ENCODE data around the gene RAB32. TPM values are rescaled to one million over a fixed set of nuclear protein-coding genes. Genes with fewer than 3 reads are reported as not detected.
"Not testable (repeated sequence)": the region's sequence is repeated elsewhere in the genome, so short reads cannot be mapped to it uniquely, and the experiment has no call there.

Gene RAB32
- total RNA-seq, 1 donor from 2014 or later, result 8.6 TPM

DNA sequence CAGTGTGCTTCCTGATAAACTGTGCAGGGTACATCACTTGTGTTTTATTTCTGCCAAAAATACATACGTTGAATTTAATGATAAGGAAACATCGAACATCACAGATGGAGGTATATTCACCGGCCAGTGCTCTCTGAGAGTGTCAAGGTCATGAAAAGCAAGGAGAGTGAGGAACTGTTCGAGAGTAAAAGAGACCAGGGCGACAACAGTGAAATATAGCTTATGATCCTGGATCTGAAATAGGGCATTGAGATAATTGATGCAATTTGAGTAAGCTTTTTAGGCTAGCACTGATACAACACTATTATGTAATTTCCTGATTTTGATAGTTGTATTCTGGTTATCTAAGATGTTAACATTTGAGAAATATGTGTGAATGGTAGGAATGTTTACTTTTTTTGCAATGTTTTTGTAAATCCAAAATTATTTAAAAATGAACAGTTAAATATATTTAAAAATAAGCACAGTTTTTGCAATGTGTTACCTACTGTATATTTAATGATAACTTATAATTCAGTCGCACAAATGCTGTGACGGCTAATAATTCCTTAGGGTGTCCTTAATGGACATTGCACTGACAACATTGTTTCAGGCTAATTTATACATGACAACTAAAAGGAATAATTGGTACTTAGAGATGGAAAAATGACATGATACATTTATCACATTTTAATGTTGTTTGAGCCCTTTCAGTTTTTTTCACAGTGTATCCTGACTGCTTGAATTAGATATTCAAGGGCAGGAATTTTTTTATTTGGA lies 9.9 kb downstream of the RAB32 start:
- no peak overlapping the region for H3K4me3 Mint-ChIP-seq (ENCODE audit: unreplicated experiment)
- TF ChIP-seq, protein P1, sequence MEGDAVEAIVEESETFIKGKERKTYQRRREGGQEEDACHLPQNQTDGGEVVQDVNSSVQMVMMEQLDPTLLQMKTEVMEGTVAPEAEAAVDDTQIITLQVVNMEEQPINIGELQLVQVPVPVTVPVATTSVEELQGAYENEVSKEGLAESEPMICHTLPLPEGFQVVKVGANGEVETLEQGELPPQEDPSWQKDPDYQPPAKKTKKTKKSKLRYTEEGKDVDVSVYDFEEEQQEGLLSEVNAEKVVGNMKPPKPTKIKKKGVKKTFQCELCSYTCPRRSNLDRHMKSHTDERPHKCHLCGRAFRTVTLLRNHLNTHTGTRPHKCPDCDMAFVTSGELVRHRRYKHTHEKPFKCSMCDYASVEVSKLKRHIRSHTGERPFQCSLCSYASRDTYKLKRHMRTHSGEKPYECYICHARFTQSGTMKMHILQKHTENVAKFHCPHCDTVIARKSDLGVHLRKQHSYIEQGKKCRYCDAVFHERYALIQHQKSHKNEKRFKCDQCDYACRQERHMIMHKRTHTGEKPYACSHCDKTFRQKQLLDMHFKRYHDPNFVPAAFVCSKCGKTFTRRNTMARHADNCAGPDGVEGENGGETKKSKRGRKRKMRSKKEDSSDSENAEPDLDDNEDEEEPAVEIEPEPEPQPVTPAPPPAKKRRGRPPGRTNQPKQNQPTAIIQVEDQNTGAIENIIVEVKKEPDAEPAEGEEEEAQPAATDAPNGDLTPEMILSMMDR (IDR thresholded peaks at IDR 0.05; ENCODE audit: partially characterized antibody, unreplicated experiment), result no peak
- no peaks in the 10 kb centered on the region for H3K36me3 Mint-ChIP-seq (ENCODE audit: unreplicated experiment)
- H3K9me3 Mint-ChIP-seq (ENCODE audit: unreplicated experiment), result no peaks in the 10 kb centered on the region
- no peaks in the 10 kb centered on the region for H3K27me3 Mint-ChIP-seq (ENCODE audit: unreplicated experiment)
- no peak for DNase-seq
- H3K27ac Mint-ChIP-seq (ENCODE audit: unreplicated experiment), result no peak overlapping the region
- H3K4me1 Mint-ChIP-seq (ENCODE audit: low read depth, unreplicated experiment), result no peaks in the 10 kb centered on the region

DNA sequence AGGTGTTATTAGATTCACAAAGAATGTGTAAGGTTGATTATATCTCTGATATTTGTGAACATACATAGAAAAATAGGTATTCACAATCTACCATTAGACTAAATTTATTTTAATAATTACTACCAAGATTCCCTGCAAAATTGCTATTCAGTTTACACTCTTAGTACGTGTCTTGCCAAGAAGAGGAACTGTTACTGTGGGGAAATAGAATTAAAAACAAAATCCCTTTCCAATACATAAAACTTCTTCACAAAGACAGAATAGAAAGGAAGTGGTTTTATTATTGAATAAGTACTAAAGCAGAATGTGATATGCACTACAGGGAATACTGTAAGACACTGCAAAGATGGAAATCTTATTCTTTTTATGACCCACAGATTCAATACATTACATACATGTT lies 17.0 kb downstream of the RAB32 start:
- Mint-ChIP-seq H3K27me3 (ENCODE audit: unreplicated experiment) (no peaks in the 10 kb centered on the region), H3K36me3 (ENCODE audit: unreplicated experiment) (no peaks in the 10 kb centered on the region), H3K9me3 (ENCODE audit: unreplicated experiment) (no peaks in the 10 kb centered on the region), H3K4me3 (ENCODE audit: unreplicated experiment) (no peak overlapping the region), H3K4me1 (ENCODE audit: low read depth, unreplicated experiment) (no peaks in the 10 kb centered on the region), H3K27ac (ENCODE audit: unreplicated experiment) (no peak overlapping the region)
- TF ChIP-seq, protein P1 (IDR thresholded peaks at IDR 0.05; ENCODE audit: partially characterized antibody, unreplicated experiment), result no peak
- DNase-seq, result no peak

DNA sequence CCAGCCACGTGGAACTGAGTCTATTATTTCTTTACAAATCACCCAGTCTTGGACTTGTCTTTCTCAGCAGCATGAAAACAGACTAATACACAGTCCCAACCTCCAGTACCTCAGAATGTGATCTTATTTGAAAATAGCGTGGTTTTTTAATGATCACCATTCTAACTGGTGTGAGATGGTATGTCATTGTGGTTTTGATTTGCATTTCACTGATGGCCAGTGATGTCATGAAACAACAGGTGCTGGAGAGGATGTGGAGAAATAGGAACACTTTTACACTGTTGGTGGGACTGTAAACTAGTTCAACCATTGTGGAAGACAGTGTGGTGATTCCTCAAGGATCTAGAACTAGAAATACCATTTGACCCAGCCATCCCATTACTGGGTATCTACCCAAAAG lies 23.0 kb downstream of the RAB32 start:
- DNase-seq; H3K4me1 Mint-ChIP-seq (ENCODE audit: low read depth, unreplicated experiment); H3K27me3 Mint-ChIP-seq (ENCODE audit: unreplicated experiment); H3K36me3 Mint-ChIP-seq (ENCODE audit: unreplicated experiment); H3K27ac Mint-ChIP-seq (ENCODE audit: unreplicated experiment); H3K9me3 Mint-ChIP-seq (ENCODE audit: unreplicated experiment); H3K4me3 Mint-ChIP-seq (ENCODE audit: unreplicated experiment): not testable (repeated sequence)

DNA sequence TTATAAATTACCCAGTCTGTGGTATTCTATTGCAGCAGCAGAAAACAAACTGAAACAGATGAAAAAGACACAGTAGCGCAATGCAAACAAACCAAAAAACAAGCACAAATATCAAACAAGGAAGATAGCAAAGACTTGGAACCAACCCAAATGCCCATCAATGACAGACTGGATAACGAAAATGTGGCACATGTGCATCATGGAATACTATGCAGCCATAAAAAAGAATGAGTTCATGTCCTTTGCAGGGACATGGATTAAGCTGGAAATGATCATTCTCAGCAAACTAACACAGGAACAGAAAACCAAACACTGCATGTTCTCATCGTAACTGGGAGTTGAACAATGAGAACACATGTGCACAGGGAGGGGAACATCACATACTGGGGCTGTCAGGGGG lies 25.0 kb downstream of the RAB32 start:
- H3K4me1 Mint-ChIP-seq (ENCODE audit: low read depth, unreplicated experiment); DNase-seq; H3K27me3 Mint-ChIP-seq (ENCODE audit: unreplicated experiment); H3K27ac Mint-ChIP-seq (ENCODE audit: unreplicated experiment); H3K36me3 Mint-ChIP-seq (ENCODE audit: unreplicated experiment); H3K9me3 Mint-ChIP-seq (ENCODE audit: unreplicated experiment); H3K4me3 Mint-ChIP-seq (ENCODE audit: unreplicated experiment): not testable (repeated sequence)

DNA sequence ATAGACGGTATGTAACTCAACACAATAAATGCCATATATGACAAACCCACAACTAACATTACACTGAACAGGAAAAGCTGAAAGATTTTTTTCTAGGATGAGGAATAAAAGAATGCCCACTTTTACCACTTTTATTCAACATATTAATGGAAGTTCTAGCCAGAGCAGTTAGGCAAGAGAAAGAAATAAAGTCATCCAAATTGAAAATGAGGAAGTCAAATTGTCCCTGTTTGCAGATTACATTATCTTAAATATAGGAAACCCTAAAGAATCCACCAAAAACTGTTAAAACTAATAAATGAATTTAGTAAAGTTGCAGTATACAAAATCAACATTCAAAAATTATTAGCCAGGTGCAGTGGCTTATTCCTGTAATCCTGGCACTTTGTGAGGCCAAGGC lies 30.6 kb downstream of the RAB32 start:
- DNase-seq, result no peak
- Mint-ChIP-seq H3K4me3 (ENCODE audit: unreplicated experiment) (no peak overlapping the region), H3K36me3 (ENCODE audit: unreplicated experiment) (no peaks in the 10 kb centered on the region), H3K9me3 (ENCODE audit: unreplicated experiment) (no peaks in the 10 kb centered on the region), H3K27me3 (ENCODE audit: unreplicated experiment) (no peaks in the 10 kb centered on the region), H3K27ac (ENCODE audit: unreplicated experiment) (no peak overlapping the region), H3K4me1 (ENCODE audit: low read depth, unreplicated experiment) (no peaks in the 10 kb centered on the region)
- TF ChIP-seq, protein P1 (IDR thresholded peaks at IDR 0.05; ENCODE audit: partially characterized antibody, unreplicated experiment), result no peak

DNA sequence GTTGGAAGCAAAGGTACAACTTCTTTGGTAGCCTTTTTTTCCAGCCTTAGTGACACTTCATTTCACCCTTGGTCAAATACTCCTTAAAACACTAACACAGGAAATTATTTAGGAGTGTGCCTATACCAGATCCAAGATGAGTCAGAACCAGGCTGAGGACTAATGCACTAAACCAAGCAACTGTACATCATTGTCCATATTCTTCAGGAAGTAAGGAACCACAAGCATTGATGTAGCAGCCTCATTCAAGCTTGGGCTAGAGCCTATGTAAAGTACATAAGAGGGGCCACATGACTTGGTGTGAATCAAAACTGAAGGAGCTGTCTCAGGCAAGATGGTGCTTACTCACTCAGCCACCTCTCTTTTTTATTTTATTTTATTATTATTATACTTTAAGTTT lies 34.4 kb downstream of the RAB32 start:
- Mint-ChIP-seq H3K27me3 (ENCODE audit: unreplicated experiment) (no peaks in the 10 kb centered on the region), H3K4me3 (ENCODE audit: unreplicated experiment) (no peak overlapping the region), H3K4me1 (ENCODE audit: low read depth, unreplicated experiment) (no peaks in the 10 kb centered on the region), H3K9me3 (ENCODE audit: unreplicated experiment) (no peaks in the 10 kb centered on the region), H3K27ac (ENCODE audit: unreplicated experiment) (no peak overlapping the region), H3K36me3 (ENCODE audit: unreplicated experiment) (no peaks in the 10 kb centered on the region)
- TF ChIP-seq, protein P1 (IDR thresholded peaks at IDR 0.05; ENCODE audit: partially characterized antibody, unreplicated experiment), result no peak
- DNase-seq, result no peak

Measured in glutamatergic neuron (in vitro differentiated cells).